Activated CD8-positive, alpha-beta memory T cell treated with anti-CD3 and anti-CD28 coated beads, Interleukin-2, amount 50 U/mL, for 4 hours (primary cell): Measurements from ENCODE around the gene MYL9.

Experiments used
- DNase-seq: peaks from one replicate; pipeline ENCODE4 v3.0.0-alpha.2; 2020

MYL9 gene

GRCh38 chr20:36526521-36527011 is 14.8 kb upstream of the MYL9 start:
- no peak for DNase-seq

- no peak for DNase-seq
These were observed 13.8 kb upstream of the MYL9 start for GRCh38 chr20:36527331-36528125.

GRCh38 chr20:36528176-36528874 is 13.0 kb upstream of the MYL9 start:
- DNase-seq, result no peak

- no peak for DNase-seq
These were observed 12.4 kb upstream of the MYL9 start for GRCh38 chr20:36528875-36529417.

- no peak for DNase-seq
These were observed 8.9 kb upstream of the MYL9 start for GRCh38 chr20:36532388-36532787.

- DNase-seq, result no peak
These were observed 8.5 kb upstream of the MYL9 start for GRCh38 chr20:36532822-36533221.

- DNase-seq, result no peak
These were observed 3.1 kb upstream of the MYL9 start for GRCh38 chr20:36538026-36538722.

GRCh38 chr20:36540551-36541211 is 638 bp upstream of the MYL9 start:
- no peak for DNase-seq

- DNase-seq, result no peak
These were observed 609 bp downstream of the MYL9 start for GRCh38 chr20:36541768-36542488.

- no peak for DNase-seq
These were observed 1.3 kb downstream of the MYL9 start for GRCh38 chr20:36542516-36543183.

GRCh38 chr20:36543184-36544133 is 2.1 kb downstream of the MYL9 start:
- no peak for DNase-seq

GRCh38 chr20:36544134-36545018 is 3.1 kb downstream of the MYL9 start:
- DNase-seq, result no peak

GRCh38 chr20:36546111-36546736 is 4.9 kb downstream of the MYL9 start:
- DNase-seq, result no peak

- no peak for DNase-seq
These were observed 6.1 kb downstream of the MYL9 start for GRCh38 chr20:36547186-36548005.

GRCh38 chr20:36548006-36548315 is 6.6 kb downstream of the MYL9 start:
- no peak for DNase-seq

- no peak for DNase-seq
These were observed 7.6 kb downstream of the MYL9 start for GRCh38 chr20:36548704-36549627.

GRCh38 chr20:36549628-36549941 is 8.3 kb downstream of the MYL9 start:
- DNase-seq, result no peak
